Forelimb muscle (tissue), 1 donor: Measurements from ENCODE around the gene BCL2L13. TPM values are rescaled to one million over a fixed set of nuclear protein-coding genes. Genes with fewer than 3 reads are reported as not detected.
A peak's percentile ranks its signal among the peaks of the same experiment; 100 is the strongest.
"Not testable (repeated sequence)": the region's sequence is repeated elsewhere in the genome, so short reads cannot be mapped to it uniquely, and the experiment has no call there.

Experiments
- DNase-seq: peaks from one replicate; pipeline ENCODE4 v3.0.0-alpha.2; 2013; ENCODE audit warnings: low read depth
- polyA plus RNA-seq: library from polyadenylated mRNA; unstranded; fragments of 120-200 nt; gene quantifications from one replicate; pipeline ENCODE4 v1.2.1, GENCODE V29; 2013; ENCODE audit not compliant: insufficient read length

The BCL2L13 gene
- polyA plus RNA-seq, 1 donor: 39.6 TPM

GRCh38 chr22:17634696-17635095 lies 3.9 kb upstream of the BCL2L13 start:
- no peak for DNase-seq

- DNase-seq: not testable (repeated sequence)
Observed at GRCh38 chr22:17636850-17637249, 1.7 kb upstream of the BCL2L13 start.

DNA sequence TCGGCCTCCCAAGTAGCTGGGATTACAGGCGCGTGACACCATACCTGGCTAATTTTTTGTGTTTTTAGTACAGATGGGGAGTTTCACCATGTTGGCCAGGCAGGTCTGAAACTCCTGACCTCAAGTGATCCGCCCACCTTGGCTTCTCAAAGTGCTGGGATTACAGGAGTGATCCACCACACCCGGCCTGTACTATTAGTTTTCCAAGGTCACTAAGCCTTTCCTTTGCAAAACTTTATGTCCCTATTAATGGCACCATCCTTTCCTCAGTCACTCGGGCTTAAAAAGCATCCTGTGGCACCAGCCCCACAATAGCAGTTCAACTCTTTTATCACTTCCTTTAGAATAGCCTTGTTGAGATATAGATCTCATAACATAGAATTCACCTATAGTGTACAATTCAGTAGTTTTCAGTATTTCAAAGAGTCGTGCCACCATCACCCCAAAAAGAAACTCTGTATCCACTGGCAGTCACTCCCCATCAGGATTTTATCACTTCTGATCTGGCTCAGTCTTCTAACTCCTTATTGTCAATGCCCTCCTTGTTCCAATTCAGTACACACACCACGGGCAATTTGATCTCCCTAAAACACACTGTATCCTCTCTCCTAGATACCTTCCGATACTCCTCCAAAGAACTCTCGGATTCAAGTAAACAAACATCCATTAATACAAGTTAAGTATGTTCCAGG lies 921 bp upstream of the BCL2L13 start:
- no peak for DNase-seq

GRCh38 chr22:17638182-17638431 lies 450 bp upstream of the BCL2L13 start:
- DNase-seq: no peak

DNA sequence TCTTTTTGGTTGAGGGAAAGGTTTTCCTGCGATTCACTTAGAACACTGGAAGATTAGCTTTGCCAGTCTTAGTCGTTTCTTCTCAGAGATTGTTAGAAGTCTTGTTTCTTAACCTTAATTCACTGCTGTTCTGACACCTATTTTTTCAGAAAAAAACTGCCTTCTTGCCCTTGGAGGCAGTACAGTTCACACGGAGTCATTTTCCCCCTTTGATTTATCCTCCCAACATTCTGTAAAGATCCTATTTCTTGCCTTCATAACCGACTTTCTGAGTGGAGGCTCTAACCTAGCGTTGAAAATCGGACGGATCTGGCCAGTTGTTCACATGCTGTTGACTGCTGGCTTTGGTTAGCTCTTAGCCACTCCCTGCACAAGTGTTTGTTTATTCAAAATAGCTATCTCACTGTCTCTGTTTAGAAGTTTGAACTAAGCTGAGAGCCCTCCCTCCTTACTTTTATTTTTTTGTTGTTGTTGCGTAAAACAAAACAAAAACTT lies 737 bp downstream of the BCL2L13 start:
- peak; percentile 56 for DNase-seq

DNA sequence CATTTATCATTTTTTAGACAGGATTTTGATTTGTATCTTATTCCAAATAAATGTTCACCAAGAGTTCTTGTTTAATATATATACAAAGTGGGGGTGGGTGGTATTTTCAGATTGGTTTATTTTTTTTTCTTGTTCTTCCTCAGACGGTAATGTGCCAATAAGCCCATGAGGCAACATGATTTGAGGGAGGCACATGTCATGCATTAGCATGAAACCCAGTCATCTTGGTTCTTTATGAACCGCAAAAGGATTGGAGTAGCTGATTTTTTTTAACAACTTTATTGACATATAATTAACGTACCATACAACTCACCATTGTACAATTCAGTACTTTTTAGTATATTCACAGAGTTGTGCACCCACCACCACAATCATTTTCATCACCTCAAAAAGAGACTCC lies 2.7 kb downstream of the BCL2L13 start:
- DNase-seq: no peak

DNA sequence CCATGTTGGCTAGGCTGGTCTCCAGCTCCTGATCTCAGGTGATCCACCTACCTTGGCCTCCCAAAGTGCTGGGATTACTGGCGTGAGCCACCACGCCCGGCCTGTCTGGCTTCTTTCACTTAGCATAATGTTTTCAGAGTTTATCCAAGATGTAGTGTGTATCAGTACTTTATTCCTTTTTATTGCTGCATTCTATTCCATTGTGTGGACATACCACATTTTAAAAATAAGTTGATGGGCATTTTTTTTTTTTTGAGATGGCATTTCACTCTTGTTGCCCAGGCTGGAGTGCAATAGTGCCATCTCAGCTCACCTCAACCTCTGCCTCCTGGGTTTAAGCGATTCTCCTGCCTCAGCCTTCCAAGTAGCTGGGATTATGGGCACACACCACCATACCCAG lies 3.8 kb downstream of the BCL2L13 start:
- DNase-seq: not testable (repeated sequence)

- no peak for DNase-seq
Observed at GRCh38 chr22:17647452-17647851, 8.9 kb downstream of the BCL2L13 start.

DNA sequence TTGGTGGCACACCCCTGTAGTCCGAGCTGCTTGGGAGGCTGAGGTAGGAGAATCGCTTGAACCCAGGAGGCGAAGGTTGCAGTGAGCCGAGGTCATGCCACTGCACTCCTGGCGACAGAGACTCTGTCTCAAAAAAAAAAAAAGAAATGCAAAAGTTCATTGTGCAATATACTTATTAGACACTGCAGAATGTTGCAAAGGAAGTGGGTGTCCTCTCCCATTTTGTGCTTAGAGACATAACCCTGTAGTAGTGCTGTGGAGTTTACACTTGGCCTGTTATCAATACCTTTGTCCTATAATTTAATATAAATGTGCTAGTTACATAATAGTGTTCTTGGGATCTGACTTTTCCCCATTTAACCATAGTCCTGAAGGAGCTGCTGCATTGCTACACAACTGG lies 9.4 kb downstream of the BCL2L13 start:
- DNase-seq: no peak

DNA sequence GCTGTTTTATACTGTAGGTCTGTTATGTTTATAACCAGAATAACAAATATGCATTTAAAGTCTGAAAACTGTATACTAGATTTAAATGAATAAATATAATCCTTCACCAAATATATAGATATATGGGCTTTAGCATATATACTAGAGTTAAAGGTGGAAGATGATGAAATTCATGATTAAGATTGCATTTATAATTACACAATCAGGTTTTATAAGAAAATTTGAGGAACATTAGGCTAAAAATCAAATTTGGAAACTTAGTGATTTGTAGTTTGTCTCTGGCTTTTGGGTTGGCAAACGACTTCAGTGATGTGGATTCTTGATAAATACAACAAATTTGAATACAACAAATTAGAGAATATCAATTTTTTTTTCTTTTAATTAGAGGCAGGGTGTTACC lies 10.0 kb downstream of the BCL2L13 start:
- DNase-seq: no peak

DNA sequence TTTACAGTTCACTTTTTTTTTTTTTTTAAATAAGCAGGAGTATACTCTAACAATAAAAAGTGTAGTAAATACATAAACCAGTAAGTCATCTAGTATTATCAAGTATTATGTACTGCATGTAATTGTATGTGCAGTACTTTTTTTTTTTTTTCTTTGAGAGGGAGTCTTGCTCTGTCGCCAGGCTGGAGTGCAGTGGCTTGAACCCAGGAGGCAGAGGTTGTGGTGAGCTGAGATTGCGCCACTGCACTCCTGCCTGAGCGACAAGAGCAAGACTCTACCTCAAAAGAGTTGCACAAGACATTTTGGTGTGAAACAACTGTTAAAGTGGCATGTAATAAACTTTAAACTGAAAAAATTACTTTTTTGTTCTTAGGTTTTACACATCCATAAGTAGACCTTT lies 16.7 kb downstream of the BCL2L13 start:
- no peak for DNase-seq

GRCh38 chr22:17656870-17657395 lies 18.4 kb downstream of the BCL2L13 start:
- DNase-seq: no peak

DNA sequence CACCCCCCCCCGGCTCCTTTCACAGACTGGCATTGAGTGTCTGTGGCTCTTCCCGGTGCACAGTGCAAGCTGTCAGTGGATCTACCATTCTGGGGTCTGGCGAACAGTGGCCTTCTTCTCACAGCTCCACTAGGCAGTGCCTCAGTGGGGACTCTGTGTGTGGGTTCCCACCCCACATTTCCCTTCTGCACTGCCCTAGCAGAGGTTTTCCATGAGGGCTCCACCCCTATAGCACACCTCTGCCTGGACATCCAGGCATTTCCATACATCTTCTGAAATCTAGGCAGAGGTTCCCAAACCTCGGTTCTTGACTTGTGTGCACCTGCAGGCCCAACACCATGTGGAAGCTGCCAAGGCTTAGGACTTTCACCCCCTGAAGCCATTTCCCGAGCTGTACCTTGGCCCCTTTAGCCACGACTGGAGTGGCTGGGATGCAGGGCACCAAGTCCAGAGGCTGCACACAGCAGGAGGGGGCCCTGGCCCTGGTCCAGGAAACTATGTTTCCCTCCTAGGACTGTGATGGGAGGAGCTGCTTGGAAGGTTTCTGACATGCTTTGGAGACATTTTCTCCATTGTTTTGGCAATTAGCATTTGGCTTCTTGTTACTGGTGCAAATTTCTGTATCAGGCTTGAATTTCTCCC lies 26.0 kb downstream of the BCL2L13 start:
- DNase-seq: no peak

GRCh38 chr22:17665248-17665647 lies 26.7 kb downstream of the BCL2L13 start:
- no peak for DNase-seq

GRCh38 chr22:17665854-17666253 lies 27.3 kb downstream of the BCL2L13 start:
- DNase-seq: peak; percentile 40

DNA sequence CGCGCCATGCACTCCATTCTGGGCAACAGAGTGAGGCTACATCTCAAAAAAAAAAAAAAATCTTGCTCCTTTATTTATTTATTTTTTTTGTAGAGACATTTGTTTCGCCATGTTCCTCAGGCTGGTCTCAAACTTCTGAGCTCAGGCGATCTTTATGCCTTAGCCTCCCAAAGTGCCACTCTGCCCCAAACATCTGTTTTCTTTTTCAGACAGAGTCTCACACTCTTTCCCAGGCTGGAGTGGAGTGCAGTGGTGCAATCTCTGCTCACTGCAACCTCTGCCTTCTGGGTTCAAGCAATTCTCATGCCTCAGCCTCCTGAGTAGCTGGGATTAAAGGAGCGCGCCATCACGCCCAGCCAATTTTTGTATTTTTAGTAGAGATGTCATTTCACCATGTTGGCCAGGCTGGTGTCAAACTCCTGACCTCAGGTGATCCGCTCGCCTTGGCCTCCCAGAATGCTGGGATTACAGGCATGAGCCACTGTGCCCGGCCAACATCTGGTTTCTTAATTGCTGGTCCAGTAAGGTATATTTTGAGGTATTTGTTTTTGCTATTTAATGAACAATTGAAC lies 33.0 kb downstream of the BCL2L13 start:
- DNase-seq: not testable (repeated sequence)

DNA sequence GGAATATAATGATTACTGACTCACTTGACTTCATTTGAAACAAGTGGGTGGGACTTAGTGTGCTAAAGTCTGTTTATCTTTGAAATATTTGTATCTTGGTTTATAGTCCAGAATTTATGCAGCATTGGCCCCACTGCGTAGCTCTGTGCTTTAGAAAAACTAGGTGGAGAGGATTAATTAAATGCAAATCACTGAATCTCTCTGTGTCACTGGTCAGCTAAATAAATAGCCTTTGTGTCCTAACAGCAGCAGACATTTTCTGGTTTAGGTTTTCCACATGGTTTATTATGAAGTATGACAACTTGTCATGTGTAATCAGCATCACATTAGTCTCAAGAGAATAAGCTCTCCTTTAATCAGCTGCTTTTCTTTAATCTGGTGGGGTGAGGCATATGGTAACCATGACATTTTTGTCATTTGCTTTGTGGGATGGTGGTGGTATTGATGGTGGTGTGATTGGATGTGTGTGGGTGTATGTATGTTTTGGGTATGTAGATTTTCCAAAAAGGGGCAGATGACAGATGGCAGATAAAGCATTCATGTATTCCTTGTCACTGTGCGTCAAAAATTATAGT lies 33.9 kb downstream of the BCL2L13 start:
- DNase-seq: no peak

GRCh38 chr22:17674152-17674551 lies 35.6 kb downstream of the BCL2L13 start:
- DNase-seq: no peak

GRCh38 chr22:17675584-17675983 lies 37.0 kb downstream of the BCL2L13 start:
- no peak for DNase-seq

DNA sequence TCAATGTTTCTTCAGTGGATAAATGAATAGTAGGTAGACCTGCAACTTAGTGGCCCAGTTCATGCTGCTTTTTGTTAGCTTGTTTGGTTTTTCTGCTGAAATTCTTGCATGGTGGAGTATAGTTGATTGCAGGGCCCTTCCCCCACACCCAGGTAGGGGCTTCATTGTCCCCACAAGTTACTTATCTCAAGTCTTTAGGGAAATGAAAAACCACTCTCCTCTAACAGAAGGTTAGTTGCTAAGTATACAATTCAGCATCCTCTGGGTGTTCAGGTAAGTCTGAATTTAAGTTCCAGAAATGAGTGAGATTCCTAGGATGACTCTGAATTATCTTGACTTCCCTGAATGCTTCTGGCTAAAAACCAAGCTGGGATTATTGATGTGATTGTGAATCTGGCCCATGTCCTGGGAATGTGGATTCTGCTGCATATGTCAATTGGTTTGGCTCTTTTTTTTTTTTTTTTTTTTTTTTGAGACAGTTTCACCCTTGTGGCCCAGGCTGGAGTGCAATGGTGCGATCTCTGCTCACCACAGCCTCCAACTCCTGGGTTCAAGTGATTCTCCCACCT lies 40.3 kb downstream of the BCL2L13 start:
- DNase-seq: no peak

- no peak for DNase-seq
Observed at GRCh38 chr22:17684245-17684644, 45.7 kb downstream of the BCL2L13 start.

- no peak for DNase-seq
Observed at GRCh38 chr22:17692841-17693240, 54.3 kb downstream of the BCL2L13 start.
